H9 (cell line): ENCODE data around the gene ANKRD44. TPM values are rescaled to one million over a fixed set of nuclear protein-coding genes. Genes with fewer than 3 reads are reported as not detected.

ENCODE experiments used
- DNase-seq: peaks from one replicate; pipeline ENCODE4 v3.0.0-alpha.2; 2017
- H2AFZ ChIP-seq: one replicate; pipeline ENCODE4 v1.6.1; 2013; ENCODE audit warnings: mild to moderate bottlenecking, low read length, control low read depth, moderate library complexity
- H2AK5ac ChIP-seq: 2 replicates; pipeline ENCODE4 v1.6.1; 2013; ENCODE audit warnings: low read length, control low read depth, mixed read lengths; ENCODE audit not compliant: insufficient read length
- H2BK120ac ChIP-seq: one replicate; pipeline ENCODE4 v1.6.1; 2013; ENCODE audit warnings: low read depth, mild to moderate bottlenecking, low read length, control low read depth, inconsistent platforms; ENCODE audit not compliant: poor library complexity, severe bottlenecking
- H2BK12ac ChIP-seq: 2 replicates; pipeline ENCODE4 v1.6.1; 2013; ENCODE audit warnings: low read length, control low read depth, mixed read lengths, low read depth; ENCODE audit not compliant: insufficient read length
- H2BK15ac ChIP-seq: 2 replicates; pipeline ENCODE4 v1.6.1; 2013; ENCODE audit warnings: low read depth, low read length, control low read depth
- H2BK20ac ChIP-seq: one replicate; pipeline ENCODE4 v1.6.1; 2013; ENCODE audit warnings: low read depth, mild to moderate bottlenecking, low read length, control low read depth, inconsistent platforms; ENCODE audit not compliant: poor library complexity, severe bottlenecking
- H2BK5ac ChIP-seq: 2 replicates; pipeline ENCODE4 v1.6.1; 2013; ENCODE audit warnings: low read length, control low read depth, mixed read lengths; ENCODE audit not compliant: insufficient read length
- H3K14ac ChIP-seq: 2 replicates; pipeline ENCODE4 v1.6.1; 2013; ENCODE audit warnings: low read length, control low read depth; ENCODE audit not compliant: insufficient read depth
- H3K18ac ChIP-seq: 2 replicates; pipeline ENCODE4 v1.6.1; 2013; ENCODE audit warnings: low read depth, mild to moderate bottlenecking, mixed read lengths, low read length, control low read depth; ENCODE audit not compliant: insufficient read length
- H3K23ac ChIP-seq: 2 replicates; pipeline ENCODE4 v1.6.1; 2013; ENCODE audit warnings: low read length, control low read depth, mixed read lengths, low read depth; ENCODE audit not compliant: insufficient read length
- H3K23me2 ChIP-seq: 2 replicates; pipeline ENCODE4 v1.6.1; 2013; ENCODE audit warnings: low read depth, mild to moderate bottlenecking, mixed read lengths, low read length, control low read depth; ENCODE audit not compliant: insufficient read length, poor library complexity, severe bottlenecking
- H3K27ac ChIP-seq: 2 replicates; pipeline ENCODE4 v1.5.1; 2013; ENCODE audit warnings: low read length, control low read depth, mixed read lengths, low read depth; ENCODE audit not compliant: insufficient read length
- H3K27me3 ChIP-seq: 2 replicates; pipeline ENCODE4 v1.6.1; 2013; ENCODE audit warnings: low read length, control low read depth, inconsistent platforms; ENCODE audit not compliant: insufficient read depth
- H3K4ac ChIP-seq: 2 replicates; pipeline ENCODE4 v1.6.1; 2013; ENCODE audit warnings: low read depth, mild to moderate bottlenecking, control low read depth, inconsistent platforms, low read length, moderate library complexity
- H3K4me1 ChIP-seq: 2 replicates; pipeline ENCODE4 v1.6.1; 2013; ENCODE audit warnings: low read length, control low read depth, inconsistent platforms; ENCODE audit not compliant: insufficient read depth
- H3K4me2 ChIP-seq: 2 replicates; pipeline ENCODE4 v1.6.1; 2013; ENCODE audit warnings: low read length, control low read depth, mixed read lengths; ENCODE audit not compliant: insufficient read length, insufficient read depth
- H3K56ac ChIP-seq: 2 replicates; pipeline ENCODE4 v1.6.1; 2013; ENCODE audit warnings: low read depth, mild to moderate bottlenecking, mixed read lengths, low read length, control low read depth; ENCODE audit not compliant: insufficient read length
- H3K79me1 ChIP-seq: 2 replicates; pipeline ENCODE4 v1.6.1; 2013; ENCODE audit warnings: low read depth, mild to moderate bottlenecking, moderate library complexity, low read length, control low read depth, inconsistent platforms; ENCODE audit not compliant: insufficient read depth, poor library complexity, severe bottlenecking
- H3K79me2 ChIP-seq: 2 replicates; pipeline ENCODE4 v1.6.1; 2013; ENCODE audit warnings: low read length, control low read depth, inconsistent platforms; ENCODE audit not compliant: insufficient read depth
- H3K9ac ChIP-seq: 2 replicates; pipeline ENCODE4 v1.6.1; 2013; ENCODE audit warnings: low read length, control low read depth, mixed read lengths; ENCODE audit not compliant: insufficient read length; ENCODE audit errors: extremely low read depth
- H3K9me3 ChIP-seq: one replicate; pipeline ENCODE4 v1.6.1; 2013; ENCODE audit warnings: low read depth, low read length, inconsistent platforms; ENCODE audit not compliant: control insufficient read depth
- H3T11ph ChIP-seq: one replicate; pipeline ENCODE4 v1.6.1; 2013; ENCODE audit warnings: mild to moderate bottlenecking, low read length, control low read depth, inconsistent platforms
- H4K20me1 ChIP-seq: one replicate; pipeline ENCODE4 v1.6.1; 2013; ENCODE audit not compliant: control insufficient read depth, insufficient read length, insufficient read depth
- H4K5ac ChIP-seq: 2 replicates; pipeline ENCODE4 v1.6.1; 2013; ENCODE audit warnings: low read depth, mild to moderate bottlenecking, mixed read lengths, low read length, control low read depth; ENCODE audit not compliant: insufficient read length
- H4K8ac ChIP-seq: replicated peaks from 2 replicates; pipeline ENCODE4 v1.6.1; 2013; ENCODE audit warnings: low read length, control low read depth, mixed read lengths, low read depth; ENCODE audit not compliant: insufficient read length
- H4K91ac ChIP-seq: 2 replicates; pipeline ENCODE4 v1.6.1; 2013; ENCODE audit warnings: low read depth, mild to moderate bottlenecking, moderate library complexity, mixed read lengths, low read length, control low read depth; ENCODE audit not compliant: insufficient read length
- H3K27ac Mint-ChIP-seq, 3 experiments: 2 replicates in 2 of 3; 3 replicates in 1 of 3; pipeline ENCODE4 v1.8.0; 2020 to 2021; ENCODE audit warnings: mixed read lengths in 3 of 3, mild to moderate bottlenecking in 1 of 3, moderate library complexity in 1 of 3
- H3K27me3 Mint-ChIP-seq: 2 replicates; pipeline ENCODE4 v1.8.0; 2021; ENCODE audit warnings: low read depth, mild to moderate bottlenecking, moderate library complexity, mixed read lengths
- H3K36me3 Mint-ChIP-seq, 3 experiments: 2 replicates in 2 of 3; 3 replicates in 1 of 3; pipeline ENCODE4 v1.8.0; 2020 to 2021; ENCODE audit warnings: low read depth in 3 of 3, mixed read lengths in 3 of 3; ENCODE audit not compliant: insufficient read depth in 1 of 3
- H3K4me1 Mint-ChIP-seq, 2 experiments: 2 replicates each; pipeline ENCODE4 v1.8.0; 2020; ENCODE audit warnings: mixed read lengths in 2 of 2
- H3K4me3 Mint-ChIP-seq, 2 experiments: 2 replicates in 1 of 2; 3 replicates in 1 of 2; pipeline ENCODE4 v1.8.0; 2020 to 2021; ENCODE audit warnings: mild to moderate bottlenecking in 2 of 2, mixed read lengths in 2 of 2, moderate library complexity in 1 of 2
- H3K9me3 Mint-ChIP-seq, 2 experiments: 2 replicates in 1 of 2; 3 replicates in 1 of 2; pipeline ENCODE4 v1.8.0; 2020; ENCODE audit warnings: mild to moderate bottlenecking in 2 of 2, mixed read lengths in 2 of 2, moderate library complexity in 1 of 2
- CTCF ChIP-seq: fragments of 200-600 bp; sonication (generic); conservative IDR thresholded peaks from 3 replicates; pipeline ENCODE4 v1.8.0; 2021; ENCODE audit warnings: antibody characterized with exemption, mild to moderate bottlenecking
- WGBS: extraction: QIAGEN DNeasy Blood & Tissue Kit; methylation state at CpG from one replicate; pipeline ENCODE4 v1.1.7; 2013; ENCODE audit warnings: missing lambda C conversion rate, low lambda C conversion rate, mixed read lengths; ENCODE audit not compliant: insufficient read length; ENCODE audit errors: extremely low coverage; 5-methylcytosine and 5-hydroxymethylcytosine counted together
- total RNA-seq: library from RNA; stranded (reverse); gene quantifications from 2 replicates; pipeline ENCODE4 v1.2.1, GENCODE V29; 2021

The ANKRD44 gene
- total RNA-seq, 1 experiment from 2014 or later = 1.9 TPM

DNA sequence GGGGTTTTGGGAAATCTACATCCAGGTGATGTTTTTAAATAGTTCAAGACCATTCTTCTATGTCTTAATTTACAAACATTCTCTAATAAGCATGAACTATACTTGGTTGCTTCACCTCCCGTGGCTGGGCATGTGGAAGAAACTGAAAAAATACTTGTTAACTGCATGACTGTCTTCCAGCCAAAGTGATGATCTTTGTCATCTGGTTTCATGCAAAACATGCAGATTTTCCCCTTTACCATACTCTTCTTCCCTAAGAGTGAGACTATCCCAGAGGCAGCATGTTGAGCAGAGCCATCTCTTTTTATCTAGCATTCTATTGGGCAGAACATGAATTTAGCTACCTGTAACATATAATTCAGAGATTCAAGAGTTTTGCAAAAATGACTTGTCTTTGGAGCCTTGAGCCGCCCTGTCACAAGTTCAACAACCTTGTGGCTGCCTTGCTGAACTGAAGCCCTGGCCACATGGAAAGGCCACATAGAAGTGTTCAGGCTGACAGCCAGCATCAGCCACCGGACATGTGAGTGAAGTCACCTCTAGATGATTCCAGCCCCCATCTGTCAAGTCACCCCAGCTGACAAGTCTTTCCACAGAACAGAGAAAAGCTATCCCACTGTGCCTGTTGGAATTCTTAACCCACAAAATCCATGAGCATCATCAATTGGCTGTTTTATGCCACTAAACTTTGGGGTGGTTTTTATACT, 142.8 kb downstream of the ANKRD44 start:
- H3K18ac ChIP-seq = no peak overlapping the region
- no peaks in the 10 kb centered on the region for H3K23me2 ChIP-seq
- H3K23ac ChIP-seq = no peak overlapping the region
- no peaks in the 10 kb centered on the region for H3K4me1 ChIP-seq
- Mint-ChIP-seq H3K36me3 (no peaks in the 10 kb centered on the region), H3K27me3 (no peaks in the 10 kb centered on the region; the same call in 1 of the 2 replicates), H3K27ac (no peak overlapping the region), H3K4me1 (peaks cover 7 to 11% of the 10 kb centered on the region in 2 experiments; a peak in 3 of 4 replicates), H3K9me3 (no peaks in the 10 kb centered on the region; a peak in 1 of 5 replicates), H3K4me3 (no peak overlapping the region)
- H3K9me3 ChIP-seq = no peaks in the 10 kb centered on the region
- no CpG with 5 or more reads among the region's 3 CpGs for WGBS
- H2BK5ac ChIP-seq = no peak overlapping the region
- H3K27ac ChIP-seq = no peak overlapping the region
- H2BK120ac ChIP-seq = no peak overlapping the region
- no peak overlapping the region for H2AK5ac ChIP-seq
- H2BK15ac ChIP-seq = no peak overlapping the region
- H4K20me1 ChIP-seq = no peaks in the 10 kb centered on the region
- no peak overlapping the region for H3K14ac ChIP-seq
- no peak overlapping the region for H3K9ac ChIP-seq
- no peaks in the 10 kb centered on the region for H3K27me3 ChIP-seq
- H3T11ph ChIP-seq = no peak overlapping the region
- TF ChIP-seq CTCF = no peak
- H4K91ac ChIP-seq = no peak overlapping the region
- H2BK20ac ChIP-seq = no peak overlapping the region
- H3K4me2 ChIP-seq = no peak overlapping the region
- H3K79me1 ChIP-seq = no peaks in the 10 kb centered on the region
- H3K4ac ChIP-seq = no peak overlapping the region
- no peak overlapping the region for H4K8ac ChIP-seq
- no peak overlapping the region for H3K56ac ChIP-seq
- no peak overlapping the region for H4K5ac ChIP-seq
- H2AFZ ChIP-seq = no peak overlapping the region
- no peak overlapping the region for H2BK12ac ChIP-seq
- no peak for DNase-seq
- H3K79me2 ChIP-seq = no peaks in the 10 kb centered on the region
